Skeletal muscle tissue (tissue), 4 donors: ENCODE results near the gene CARD11. TPM values are rescaled to one million over a fixed set of nuclear protein-coding genes. Genes with fewer than 3 reads are reported as not detected.
"Not testable (repeated sequence)": the region's sequence is repeated elsewhere in the genome, so short reads cannot be mapped to it uniquely, and the experiment has no call there.

Source experiments
- H3K27ac ChIP-seq: one replicate; pipeline ENCODE4 v1.7.0; 2013; ENCODE audit warnings: mild to moderate bottlenecking, low read depth, low read length, inconsistent platforms
- H3K27me3 ChIP-seq, 3 donors: one replicate each; pipeline ENCODE4 v1.7.0; 2013; ENCODE audit warnings: low read length in 3 of 3; ENCODE audit not compliant: control insufficient read depth in 3 of 3, insufficient read depth in 3 of 3
- H3K36me3 ChIP-seq, 3 donors: one replicate each; pipeline ENCODE4 v1.7.0; 2013; ENCODE audit warnings: low read length in 3 of 3; ENCODE audit not compliant: control insufficient read depth in 3 of 3, insufficient read depth in 3 of 3
- H3K4me1 ChIP-seq, 3 donors: one replicate each; pipeline ENCODE4 v1.7.0; 2013; ENCODE audit warnings: low read length in 3 of 3, mild to moderate bottlenecking in 3 of 3; ENCODE audit not compliant: control insufficient read depth in 3 of 3, insufficient read depth in 3 of 3
- H3K4me3 ChIP-seq, 3 donors: one replicate each; pipeline ENCODE4 v1.7.0; 2013; ENCODE audit warnings: low read length in 3 of 3
- H3K9ac ChIP-seq, 3 donors: one replicate each; pipeline ENCODE4 v1.7.0; 2013; ENCODE audit warnings: low read length in 3 of 3, mild to moderate bottlenecking in 3 of 3, moderate library complexity in 2 of 3, low read depth in 1 of 3
- H3K9me3 ChIP-seq, 3 donors: one replicate each; pipeline ENCODE4 v1.7.0; 2013; ENCODE audit warnings: low read length in 3 of 3; ENCODE audit not compliant: control insufficient read depth in 3 of 3
- total RNA-seq: library from RNA; depleted of rRNA; stranded (reverse); fragments of >200 nt; gene quantifications from one replicate; pipeline ENCODE4 v1.2.3, GENCODE V29; 2014
- donor health status: Osteomylitis.

CARD11 gene
- total RNA-seq, 1 donor from 2014 or later: 1.0 TPM

DNA sequence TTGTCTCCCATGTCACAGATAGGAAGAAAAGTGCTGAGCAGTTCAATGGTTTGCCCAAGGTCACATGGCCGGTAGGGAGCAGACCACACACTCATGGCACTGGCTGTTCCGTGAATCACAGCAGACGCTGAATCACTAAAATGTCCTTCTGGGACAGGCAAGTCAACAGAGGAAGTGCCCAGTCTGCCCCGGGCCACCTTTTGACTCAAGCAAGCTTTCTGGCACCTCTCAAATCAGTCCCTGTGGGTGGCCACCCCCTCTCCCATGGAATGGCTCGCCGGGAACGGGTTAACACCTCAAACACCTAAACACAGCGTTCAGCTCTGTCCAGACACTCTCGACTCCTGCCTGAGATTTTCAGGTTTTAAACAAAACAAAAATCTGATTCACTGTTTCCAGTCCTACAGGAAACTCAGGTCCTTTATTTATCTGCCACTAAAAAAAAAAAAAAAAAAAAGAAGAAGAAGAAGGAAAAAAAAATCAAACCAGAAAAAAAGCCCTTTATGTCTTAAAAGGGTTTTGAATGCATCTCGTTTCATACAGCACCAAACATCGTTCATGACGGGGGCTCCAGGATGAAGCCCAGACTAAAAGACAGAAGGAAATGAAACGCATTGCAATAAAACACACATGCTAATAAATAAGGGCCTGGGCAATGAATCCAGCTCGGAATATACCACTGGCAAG lies 15.5 kb downstream of the CARD11 start:
- H3K9me3 ChIP-seq: no peaks in the 10 kb centered on the region
- H3K4me1 ChIP-seq: no peaks in the 10 kb centered on the region
- no peak overlapping the region for H3K4me3 ChIP-seq
- H3K9ac ChIP-seq: no peak overlapping the region
- H3K27ac ChIP-seq: no peak overlapping the region
- peaks cover 3 to 6% (median 4%) of the 10 kb centered on the region in 3 donors for H3K27me3 ChIP-seq
- no peaks in the 10 kb centered on the region for H3K36me3 ChIP-seq

DNA sequence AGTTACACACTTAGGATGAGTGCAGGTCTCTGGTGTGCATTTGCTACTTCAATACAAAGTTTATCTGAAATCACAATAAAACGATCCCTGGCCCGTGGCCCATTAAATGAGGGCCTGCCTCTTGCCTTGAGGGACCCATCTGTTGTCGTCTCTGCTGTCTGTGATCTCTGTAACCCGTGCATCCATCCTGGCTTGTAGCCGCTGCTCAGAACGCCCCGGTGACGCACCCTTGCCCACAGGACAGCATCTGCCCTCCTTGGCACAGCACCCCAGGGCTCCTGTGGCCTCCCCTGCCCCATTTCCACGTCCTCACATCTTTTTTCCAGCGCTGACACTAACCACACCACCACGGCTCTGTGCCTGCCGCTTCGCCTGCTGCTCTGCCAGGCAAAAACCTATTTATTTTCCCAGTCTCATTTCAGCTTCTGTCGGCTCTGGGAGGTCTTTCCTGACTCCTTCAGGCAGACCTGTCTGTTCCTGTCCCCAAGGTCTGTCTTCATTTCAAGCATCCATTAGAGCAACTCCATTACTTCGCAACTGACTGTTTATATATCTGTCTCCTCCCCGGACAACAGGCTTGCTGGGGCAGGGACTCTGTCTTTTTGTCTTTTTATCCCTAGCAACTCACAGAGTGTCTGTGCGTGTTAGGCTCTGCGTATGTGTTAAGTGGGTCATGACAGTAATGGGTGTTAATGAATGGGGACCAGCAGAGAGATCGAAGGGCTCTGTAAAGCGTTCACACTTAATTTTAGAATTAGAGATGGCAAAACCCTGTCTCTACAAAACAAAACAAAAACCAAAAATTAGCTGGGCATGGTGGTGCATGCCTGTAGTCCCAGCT lies 16.4 kb downstream of the CARD11 start:
- Histone ChIP-seq H3K9me3 (no peaks in the 10 kb centered on the region), H3K27ac (no peak overlapping the region), H3K4me1 (no peaks in the 10 kb centered on the region), H3K4me3 (no peak overlapping the region), H3K9ac (no peak overlapping the region), H3K27me3 (peaks cover 3 to 6% (median 4%) of the 10 kb centered on the region in 3 donors), H3K36me3 (no peaks in the 10 kb centered on the region)

DNA sequence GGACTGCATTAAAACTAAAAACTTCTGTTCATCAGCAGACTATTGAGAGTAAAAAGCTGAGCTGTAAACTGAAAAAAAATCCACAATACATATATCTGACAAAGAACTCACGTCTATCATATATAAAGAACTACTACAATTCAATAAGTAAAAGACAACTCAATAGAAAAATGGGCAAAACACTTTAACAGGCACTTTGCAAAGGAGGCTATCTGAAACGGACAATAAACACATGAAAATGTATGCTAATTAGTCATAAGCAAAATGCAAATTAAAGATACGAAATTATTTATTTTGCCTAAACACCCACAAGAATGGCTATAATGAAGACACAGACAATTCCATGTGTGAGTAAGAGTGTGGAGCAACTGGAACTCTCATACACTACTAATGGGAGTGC lies 18.1 kb downstream of the CARD11 start:
- no peaks in the 10 kb centered on the region for H3K4me1 ChIP-seq
- no peaks in the 10 kb centered on the region for H3K36me3 ChIP-seq
- H3K27me3 ChIP-seq: peaks cover 3 to 4% (median 4%) of the 10 kb centered on the region in 3 donors

DNA sequence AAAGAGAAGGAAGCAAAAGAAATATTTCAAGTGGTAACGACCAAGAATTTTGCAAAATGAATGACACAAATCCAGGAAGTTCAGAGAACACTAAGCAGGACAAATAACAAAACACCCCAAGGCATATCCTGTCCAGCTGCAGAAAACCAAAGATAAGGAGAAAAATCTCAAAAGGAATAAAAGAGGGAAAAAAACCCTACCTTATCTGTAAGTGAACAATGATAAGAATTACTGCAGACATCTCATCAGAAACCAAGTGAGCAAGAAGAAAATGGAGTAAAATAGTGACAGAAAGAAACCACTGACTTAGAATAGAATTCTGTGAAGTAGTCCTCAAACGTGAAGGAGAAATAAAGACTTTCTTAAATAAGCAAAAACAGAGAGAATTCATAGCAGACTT lies 21.8 kb downstream of the CARD11 start:
- Histone ChIP-seq H3K4me1 (no peaks in the 10 kb centered on the region), H3K9ac (no peak overlapping the region), H3K36me3 (no peaks in the 10 kb centered on the region), H3K4me3 (no peak overlapping the region), H3K27ac (no peak overlapping the region), H3K9me3 (peaks cover 0 to 7% (median 5%) of the 10 kb centered on the region in 3 donors), H3K27me3 (no peaks in the 10 kb centered on the region)

More for the DNA sequence above, 18.1 kb downstream of the CARD11 start:
- Histone ChIP-seq H3K9ac (no peak overlapping the region), H3K4me3 (no peak overlapping the region), H3K9me3 (no peaks in the 10 kb centered on the region), H3K27ac (no peak overlapping the region)

DNA sequence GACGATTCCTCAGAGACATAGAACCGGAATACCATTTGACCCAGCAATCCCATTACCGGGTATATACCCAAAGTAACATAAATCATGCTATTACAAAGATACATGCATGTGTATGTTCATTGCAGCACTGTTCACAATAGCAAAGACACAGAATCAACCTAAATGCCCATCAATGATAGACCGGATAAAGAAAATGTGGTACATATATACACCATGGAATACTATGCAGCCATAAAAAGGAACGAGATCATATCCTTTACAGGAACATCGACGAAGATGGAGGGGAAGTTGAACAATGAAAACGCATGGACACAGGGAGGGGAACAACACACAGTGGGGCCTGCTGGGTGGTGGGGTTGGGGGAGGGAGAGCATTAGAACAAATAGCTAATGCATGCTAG lies 22.4 kb downstream of the CARD11 start:
- not testable (repeated sequence) for H3K36me3 ChIP-seq, H3K27ac ChIP-seq, H3K4me1 ChIP-seq, H3K27me3 ChIP-seq, H3K9ac ChIP-seq, H3K4me3 ChIP-seq, H3K9me3 ChIP-seq

DNA sequence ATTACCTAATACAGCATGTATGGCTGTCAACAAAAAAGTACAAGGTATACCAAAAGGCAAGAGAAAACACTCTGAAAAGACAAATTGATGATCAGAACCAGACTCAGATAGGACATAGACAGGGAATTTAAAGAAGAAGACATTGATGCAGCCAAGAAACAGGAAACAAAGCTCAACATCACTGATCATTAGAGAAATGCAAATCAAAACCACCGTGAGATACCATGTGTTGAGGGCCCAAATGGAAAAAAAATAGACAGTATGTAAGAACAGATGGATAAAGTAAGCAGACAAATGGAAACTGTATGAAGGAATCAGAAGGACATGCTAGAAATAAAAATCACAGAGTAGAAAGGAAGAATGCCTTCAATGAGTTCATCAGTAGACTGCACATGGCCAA lies 23.3 kb downstream of the CARD11 start:
- Histone ChIP-seq H3K4me1 (no peaks in the 10 kb centered on the region), H3K27me3 (no peaks in the 10 kb centered on the region), H3K9me3 (peaks cover 0 to 7% (median 5%) of the 10 kb centered on the region in 3 donors), H3K4me3 (no peak overlapping the region), H3K27ac (no peak overlapping the region), H3K9ac (no peak overlapping the region), H3K36me3 (no peaks in the 10 kb centered on the region)

DNA sequence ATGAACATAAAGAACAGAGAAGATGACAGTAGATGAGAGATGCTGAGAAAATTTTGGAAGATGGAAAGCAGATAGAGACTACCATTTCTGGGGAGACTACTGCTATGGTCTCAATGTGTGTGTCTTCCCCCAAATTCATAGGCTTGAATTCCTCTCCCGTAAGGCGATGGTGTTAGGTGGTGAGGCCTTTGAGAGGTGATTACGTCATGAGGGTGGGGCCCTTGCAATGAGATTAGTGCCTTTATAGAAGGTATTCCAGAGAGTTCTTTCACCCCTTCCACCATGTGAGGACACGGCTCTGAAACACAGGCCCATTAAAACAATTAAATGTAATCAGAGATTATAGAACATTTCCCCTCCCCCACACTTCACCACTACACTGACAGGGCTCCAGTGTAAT lies 23.9 kb downstream of the CARD11 start:
- no peak overlapping the region for H3K9ac ChIP-seq
- no peaks in the 10 kb centered on the region for H3K27me3 ChIP-seq
- no peak overlapping the region for H3K4me3 ChIP-seq
- no peaks in the 10 kb centered on the region for H3K36me3 ChIP-seq
- no peak overlapping the region for H3K27ac ChIP-seq
- H3K9me3 ChIP-seq: peaks cover 0 to 7% (median 5%) of the 10 kb centered on the region in 3 donors
- H3K4me1 ChIP-seq: no peaks in the 10 kb centered on the region

DNA sequence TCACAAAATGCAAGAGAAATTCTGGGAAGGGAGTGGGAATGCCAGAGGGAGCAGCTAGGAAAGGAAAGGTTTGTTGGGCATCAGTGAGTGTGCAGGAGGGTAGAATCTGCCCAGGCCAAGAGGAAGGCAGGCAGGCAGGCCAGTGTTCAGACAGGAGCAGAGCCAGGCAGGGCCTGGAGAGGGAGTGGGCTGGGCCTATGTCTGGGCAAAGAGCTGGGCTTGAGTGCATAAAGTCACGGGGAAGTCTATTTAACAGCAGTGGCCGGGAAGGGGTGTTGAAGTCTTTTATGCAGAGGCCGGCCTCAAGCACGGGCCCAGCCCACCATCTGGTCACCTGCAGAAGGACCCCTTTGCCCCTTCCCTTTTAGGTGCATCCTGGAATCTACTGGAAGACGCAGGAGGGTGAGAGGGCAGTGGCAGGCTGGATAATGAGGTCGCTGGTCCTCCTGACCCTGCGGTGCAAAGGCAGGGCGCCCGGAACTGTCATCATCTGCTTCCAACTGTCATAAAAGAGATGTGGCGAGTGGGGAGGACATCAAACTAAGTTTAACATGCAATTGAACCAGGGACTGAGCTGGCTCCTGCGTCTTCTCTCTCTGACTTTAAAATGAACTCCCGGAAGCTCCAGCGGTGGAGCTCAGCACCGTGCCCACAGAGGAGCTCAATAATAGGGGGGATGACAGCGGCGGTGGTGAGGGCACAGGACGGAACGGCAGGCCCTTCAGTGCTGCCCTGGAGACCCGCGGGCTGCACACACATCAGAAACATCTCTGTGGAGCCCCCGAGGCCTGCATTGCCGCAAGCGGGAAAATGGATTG lies 29.5 kb downstream of the CARD11 start:
- no peaks in the 10 kb centered on the region for H3K4me1 ChIP-seq
- no peak overlapping the region for H3K9ac ChIP-seq
- no peak overlapping the region for H3K27ac ChIP-seq
- no peaks in the 10 kb centered on the region for H3K27me3 ChIP-seq
- H3K4me3 ChIP-seq: no peak overlapping the region
- H3K9me3 ChIP-seq: peaks cover 0 to under 1% (median 0%) of the 10 kb centered on the region in 3 donors
- H3K36me3 ChIP-seq: no peaks in the 10 kb centered on the region

DNA sequence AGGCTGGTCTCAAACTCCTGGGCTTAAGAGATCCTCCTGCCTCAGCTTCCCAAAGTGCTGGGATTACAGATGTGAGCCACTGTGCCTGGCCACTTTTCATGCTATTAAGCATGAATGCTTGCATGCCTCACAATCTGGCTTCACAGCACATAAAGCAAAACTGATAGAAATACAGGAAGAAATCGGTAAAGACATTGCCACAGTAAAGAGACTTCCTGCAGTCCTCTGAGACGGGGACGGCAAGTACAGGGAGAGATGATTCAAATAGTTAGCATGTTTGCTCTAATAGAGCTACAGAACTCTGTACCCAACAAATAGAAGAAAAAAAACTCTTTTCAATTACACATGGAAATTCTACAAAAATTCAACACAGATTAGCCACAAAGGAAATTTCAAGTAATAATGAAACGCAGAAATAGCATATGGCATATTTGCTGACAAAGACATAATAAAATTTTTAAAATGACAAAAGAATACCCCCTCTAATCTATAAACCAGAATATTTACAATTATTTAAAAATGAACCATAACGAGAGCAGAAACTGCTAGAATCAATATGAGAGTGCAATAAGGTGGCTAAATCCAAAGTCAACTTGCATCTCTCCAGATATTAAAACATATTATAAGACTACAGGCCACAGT lies 32.3 kb downstream of the CARD11 start:
- H3K4me3 ChIP-seq: no peak overlapping the region
- H3K36me3 ChIP-seq: no peaks in the 10 kb centered on the region
- H3K9me3 ChIP-seq: no peaks in the 10 kb centered on the region
- no peak overlapping the region for H3K27ac ChIP-seq
- no peak overlapping the region for H3K9ac ChIP-seq
- no peaks in the 10 kb centered on the region for H3K27me3 ChIP-seq
- no peaks in the 10 kb centered on the region for H3K4me1 ChIP-seq
